Measurements from ENCODE around the gene DTNB.

Gene DTNB

DNA sequence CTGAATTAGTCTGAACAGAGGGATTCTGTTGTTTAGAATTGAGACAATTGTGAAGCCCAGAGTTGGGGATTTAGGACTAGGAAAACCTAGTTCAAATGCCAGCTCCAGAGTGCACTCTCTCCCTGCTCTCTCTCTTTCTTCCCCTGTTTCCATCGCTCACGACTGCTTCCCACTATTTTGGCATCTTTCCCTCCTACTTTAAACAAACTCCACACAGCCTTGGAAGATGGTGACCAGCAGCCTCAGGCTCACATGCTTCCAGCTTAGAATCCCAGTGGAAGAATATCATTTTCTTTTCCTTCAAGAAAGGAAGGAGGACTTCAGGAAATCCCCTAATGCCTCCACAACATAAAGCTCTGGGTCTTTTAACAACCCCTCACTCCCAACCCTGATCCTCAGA is 325.5 kb downstream of the DTNB start:
- no peak for DNase-seq (ENCODE audit: low read depth in 2 of 2, low spot score in 1 of 2)

- no peak for DNase-seq (ENCODE audit: low read depth in 2 of 2, low spot score in 1 of 2)
Observed at GRCh38 chr2:25347205-25347815, 326.1 kb downstream of the DTNB start.

DNA sequence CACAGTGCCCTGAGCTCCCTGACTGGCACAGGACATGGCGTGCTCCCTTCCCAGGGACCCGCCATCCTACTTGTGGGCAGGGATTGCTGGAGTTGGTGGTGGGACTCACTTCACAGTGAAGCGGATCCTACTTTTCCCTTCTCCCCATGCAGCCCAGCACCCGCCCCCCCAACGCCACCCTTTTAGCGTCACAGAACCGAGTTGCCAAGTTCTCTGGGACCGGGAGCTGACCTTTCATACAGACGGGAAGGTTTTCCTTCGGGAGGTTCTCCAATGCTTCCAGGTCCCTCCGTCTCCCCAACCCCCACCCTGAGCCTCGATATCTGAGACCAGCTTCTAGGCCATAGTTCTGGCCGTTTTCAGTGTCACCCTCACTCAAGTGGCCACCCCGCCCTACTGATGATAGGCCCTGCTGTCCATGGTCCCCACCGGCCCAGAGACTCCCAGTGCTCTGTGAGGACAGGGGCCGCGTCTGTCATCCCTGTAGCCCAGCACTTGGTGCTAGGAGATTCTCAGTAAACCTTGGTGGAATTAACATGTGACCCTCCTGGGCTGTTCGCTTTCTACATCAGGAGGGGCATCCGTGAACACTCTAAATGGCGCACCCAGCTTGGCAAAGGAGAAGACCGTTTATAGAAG is 330.1 kb downstream of the DTNB start:
- no peak for DNase-seq (ENCODE audit: low read depth in 2 of 2, low spot score in 1 of 2)

DNA sequence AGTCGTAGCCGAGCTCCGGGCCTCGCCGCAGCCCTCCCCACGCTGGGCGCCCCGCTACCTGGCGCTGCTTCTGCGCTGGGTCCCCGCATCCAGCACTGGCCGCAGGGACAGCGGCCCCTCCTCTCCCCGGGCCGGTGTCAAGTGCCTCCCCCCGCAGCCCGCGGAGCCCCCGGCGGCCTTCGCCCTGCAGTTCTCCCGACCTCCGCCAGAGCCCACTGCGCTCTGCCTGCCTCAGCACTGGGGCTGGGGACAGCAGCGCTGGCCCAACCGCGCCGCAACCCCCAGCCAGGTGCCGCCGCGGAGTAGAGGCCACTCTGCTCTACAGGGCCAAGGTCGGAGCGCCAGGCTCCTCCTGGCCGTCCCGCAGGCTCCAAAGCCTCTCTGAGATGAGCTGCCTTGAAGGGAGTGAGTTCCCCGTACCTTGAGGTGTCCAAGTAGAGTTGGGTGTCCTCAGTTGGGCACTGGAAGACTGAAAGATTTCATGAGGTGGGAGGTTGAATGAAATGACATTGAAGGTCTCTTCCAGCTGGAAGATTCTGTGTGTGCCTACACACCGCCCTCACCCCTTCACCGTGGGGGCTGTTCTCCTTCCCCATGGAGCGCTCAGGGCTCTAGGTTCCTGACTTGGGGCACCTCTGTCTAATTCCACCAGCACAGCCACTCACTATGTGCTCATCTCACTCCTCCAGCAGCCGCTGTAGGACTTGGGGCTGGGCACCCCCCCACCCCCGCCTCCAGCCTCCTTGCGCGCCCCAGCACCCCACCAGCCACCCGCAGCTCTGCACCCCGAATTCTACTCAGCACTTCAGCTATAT is 330.8 kb downstream of the DTNB start:
- peak in 1 of 2 donors; percentile 62 for DNase-seq (ENCODE audit: low read depth in 2 of 2, low spot score in 1 of 2)

DNA sequence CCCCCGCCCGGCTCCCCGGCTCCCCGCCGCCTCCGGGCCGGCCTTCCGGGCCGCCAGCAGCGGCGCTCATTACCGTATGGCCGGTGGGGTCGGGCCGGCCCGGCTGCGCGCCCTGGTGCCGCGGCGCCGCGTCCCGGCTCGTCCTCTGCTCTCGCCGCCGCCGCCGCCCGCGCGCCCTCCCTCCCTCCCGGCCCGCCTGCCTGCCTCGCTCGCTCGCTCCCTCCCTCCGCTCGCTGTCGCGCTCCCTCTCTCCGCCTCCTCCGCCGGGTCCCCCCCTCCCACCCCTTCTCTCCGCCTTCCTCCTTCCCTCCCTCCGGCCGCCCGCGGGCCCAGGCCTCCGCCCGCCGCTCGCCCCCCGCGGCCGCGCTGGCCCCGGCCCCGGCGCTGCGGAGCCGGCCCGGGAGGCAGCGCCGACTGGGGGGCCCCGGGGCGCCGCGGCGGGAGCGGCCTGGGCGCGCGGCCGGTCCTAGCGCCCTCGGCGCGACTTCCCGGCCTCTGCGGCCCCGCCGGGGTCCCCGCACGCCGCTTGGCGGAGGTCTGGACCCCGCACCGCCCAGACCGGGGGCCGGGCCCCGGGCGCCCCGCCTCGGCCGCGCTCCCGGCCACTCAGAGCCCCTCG is 331.5 kb downstream of the DTNB start, which contains the start of gene DNMT3A:
Gene DNMT3A (minus strand): TSS at position 173 of the 619 bp plus-strand sequence. CDS start 27,941 bp downstream, outside the sequence.
- DNase-seq (ENCODE audit: low read depth in 2 of 2, low spot score in 1 of 2), result peak in 1 of 2 donors; percentile 52

DNA sequence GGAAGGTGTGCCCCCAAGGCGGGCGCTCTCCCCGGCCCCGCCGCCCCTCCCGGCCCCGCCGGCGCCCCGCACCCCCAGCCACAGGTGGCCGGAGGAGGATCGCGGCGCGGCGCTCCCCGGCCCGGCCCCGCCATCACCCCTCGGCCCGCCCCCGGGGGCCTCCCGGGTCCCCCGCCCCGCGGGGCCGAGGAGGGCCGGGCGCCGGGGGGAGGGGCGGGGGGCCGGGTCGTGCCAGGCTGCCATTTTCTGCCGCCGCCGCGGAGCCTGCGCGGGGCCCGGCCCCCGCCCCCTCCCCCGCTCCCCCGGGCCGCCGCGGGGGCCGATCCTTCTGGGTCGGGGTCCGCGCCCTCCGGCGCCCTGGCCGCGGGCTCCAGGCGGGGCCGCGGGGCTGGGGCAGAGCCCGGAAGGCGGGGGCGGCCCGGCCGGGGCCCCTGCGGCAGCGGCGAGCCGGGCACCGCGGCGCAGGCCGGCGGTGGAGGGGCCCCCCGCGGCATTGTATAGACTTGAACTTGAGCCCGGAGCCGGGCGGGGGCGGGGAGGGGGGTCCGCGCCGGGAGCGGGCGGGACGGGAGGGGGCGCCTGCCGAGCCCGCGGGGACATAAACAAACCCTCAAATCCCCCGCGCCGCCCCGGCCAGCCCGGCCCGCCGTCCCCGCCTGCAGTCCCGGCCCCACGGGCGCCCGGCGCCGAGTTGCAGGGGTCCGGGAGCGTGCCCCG is 332.2 kb downstream of the DTNB start:
- DNase-seq (ENCODE audit: low read depth in 2 of 2, low spot score in 1 of 2), result no peak

DNA sequence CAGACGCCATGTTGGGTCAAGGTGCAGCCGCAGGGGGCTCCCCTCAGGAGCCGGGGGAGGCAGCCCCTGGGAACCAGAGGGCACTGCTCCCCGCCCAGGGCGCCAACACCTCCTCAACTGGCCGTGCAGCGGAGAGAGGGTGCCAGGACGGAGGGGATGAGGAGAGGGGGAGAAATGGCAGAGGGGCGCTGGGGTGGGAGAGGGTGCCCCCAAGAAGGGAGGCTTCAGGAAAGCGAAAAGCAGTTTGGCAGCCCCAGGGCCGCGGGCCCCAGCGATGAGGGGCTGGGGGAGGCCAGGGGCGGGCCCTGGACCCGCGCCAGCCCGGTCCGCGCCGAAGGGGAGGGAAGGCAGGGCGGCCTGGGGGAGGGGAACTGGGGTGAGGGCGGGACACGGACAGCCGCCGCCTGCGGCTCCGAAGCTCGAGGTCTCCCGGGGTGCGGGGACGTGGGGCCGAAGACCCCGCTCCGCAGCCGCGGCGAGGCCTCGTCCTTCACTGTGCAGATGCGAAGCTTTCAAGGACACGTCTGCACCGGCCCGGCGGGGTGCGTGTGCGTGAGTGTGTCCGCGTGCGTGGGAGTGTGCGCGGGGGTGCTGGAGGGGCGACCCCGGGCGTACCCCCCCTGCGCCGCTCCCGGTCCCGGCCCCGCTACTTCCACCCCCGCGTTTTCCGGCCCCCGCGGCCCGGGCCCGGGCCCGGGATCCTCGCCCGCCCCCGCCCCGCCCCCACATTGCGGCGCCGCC is 333.0 kb downstream of the DTNB start:
- no peak for DNase-seq (ENCODE audit: low read depth in 2 of 2, low spot score in 1 of 2)

GRCh38 chr2:25339791-25340180 is 333.6 kb downstream of the DTNB start:
- DNase-seq (ENCODE audit: low read depth in 2 of 2, low spot score in 1 of 2), result no peak

DNA sequence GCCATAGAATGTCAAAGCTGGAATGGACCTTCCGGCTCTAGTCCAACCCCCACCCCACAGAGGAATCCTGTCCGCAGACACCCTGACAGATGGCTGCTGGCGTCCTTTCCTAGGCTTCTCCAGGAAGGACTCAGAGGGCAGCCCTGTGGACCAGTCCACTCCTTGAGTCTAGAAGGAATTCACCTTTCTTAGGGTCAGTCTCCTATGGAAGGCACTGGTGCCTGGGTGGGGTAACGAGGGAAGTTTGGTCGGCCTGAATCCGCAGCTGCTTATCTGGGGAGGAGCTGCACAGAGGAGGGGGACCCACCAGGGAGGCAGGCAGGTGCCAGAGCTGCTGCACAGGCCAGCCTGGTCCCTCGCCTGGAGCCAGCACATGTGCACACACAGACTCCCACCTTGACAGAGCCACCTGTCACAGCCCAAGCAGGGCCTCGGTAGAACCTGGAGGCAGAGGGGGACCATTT is 334.1 kb downstream of the DTNB start:
- DNase-seq (ENCODE audit: low read depth in 2 of 2, low spot score in 1 of 2), result no peak

- DNase-seq (ENCODE audit: low read depth in 2 of 2, low spot score in 1 of 2), result no peak
Observed at GRCh38 chr2:25338401-25338800, 335.0 kb downstream of the DTNB start.

DNA sequence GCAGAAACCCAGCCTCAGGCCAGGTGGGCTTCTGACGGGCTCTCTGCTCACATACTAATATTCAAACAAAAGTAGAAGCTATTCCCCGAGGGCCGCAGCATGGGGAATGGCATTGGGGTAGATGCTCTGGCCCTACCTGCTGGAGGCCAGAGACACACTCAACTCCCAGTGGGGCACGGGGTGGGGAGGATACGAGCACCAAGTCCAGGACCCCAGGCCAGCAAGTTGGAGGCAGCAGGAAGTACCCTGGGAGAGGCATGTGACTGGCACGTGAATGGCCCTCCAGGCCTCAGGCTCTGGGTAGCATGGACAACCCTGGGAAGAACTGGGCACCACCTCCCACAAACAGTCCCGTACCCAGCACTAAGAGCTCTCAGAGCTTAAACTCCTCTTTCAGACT is 335.5 kb downstream of the DTNB start:
- no peak for DNase-seq (ENCODE audit: low read depth in 2 of 2, low spot score in 1 of 2)

DNA sequence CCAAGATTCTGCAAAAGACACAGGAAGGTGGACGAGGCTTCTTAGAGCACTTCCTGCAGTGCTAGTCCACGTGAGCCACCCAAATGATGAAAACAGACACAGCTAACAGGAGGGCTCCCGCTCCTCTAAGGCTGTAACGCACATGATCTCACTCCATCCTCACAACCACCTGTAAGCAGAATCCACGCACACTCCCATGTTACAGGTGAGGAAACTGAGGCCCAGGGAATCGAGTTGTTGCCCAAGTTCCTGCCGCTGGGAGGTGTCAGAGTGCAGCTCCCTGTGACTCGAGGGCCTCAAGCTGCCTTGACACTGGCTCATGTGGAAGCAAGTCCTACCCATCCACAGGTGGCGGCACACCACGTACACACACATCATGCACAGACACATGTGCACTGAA is 336.1 kb downstream of the DTNB start:
- DNase-seq (ENCODE audit: low read depth in 2 of 2, low spot score in 1 of 2), result no peak

DNA sequence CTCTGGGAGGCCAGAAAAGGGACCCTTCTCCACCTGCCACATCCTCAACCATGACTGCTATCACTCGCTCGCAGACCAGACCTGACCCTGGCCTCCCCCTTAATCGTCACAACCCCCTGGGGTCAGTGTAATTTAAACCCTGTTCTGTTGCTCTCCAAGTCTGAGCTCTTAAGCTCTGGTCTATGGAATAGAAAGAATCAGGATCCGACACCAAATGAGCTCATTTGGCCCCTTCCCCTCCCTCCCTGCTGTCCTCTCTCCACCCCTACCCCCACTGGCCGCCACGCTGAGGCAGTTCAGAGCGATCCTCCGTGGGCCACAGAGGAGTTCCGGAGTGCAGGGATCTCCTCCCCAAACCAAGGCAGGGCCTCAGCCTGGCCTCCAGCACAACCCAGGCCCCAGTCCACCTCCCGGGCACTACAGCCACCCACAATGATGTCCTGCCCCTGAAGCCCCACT is 337.0 kb downstream of the DTNB start:
- no peak for DNase-seq (ENCODE audit: low read depth in 2 of 2, low spot score in 1 of 2)

DNA sequence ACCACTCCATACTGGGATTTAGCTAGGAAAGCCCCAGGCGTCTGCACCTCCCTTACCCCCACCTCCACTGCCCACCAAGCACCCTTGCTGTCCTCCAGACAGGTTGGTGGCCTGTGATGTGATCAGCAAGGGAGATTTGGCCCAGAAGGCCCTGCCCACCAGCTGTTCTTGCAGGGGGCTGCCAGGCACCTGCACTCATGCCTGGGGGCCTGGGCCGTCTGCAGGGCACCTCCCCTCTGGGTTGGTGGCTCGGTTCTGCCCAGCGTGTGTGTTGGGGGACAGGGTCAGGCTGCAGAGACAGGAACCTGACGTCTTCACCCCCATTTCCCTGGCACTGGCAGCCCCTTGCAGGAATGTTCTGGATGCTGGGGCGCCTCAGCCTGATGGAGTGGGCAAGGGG is 337.4 kb downstream of the DTNB start:
- no peak for DNase-seq (ENCODE audit: low read depth in 2 of 2, low spot score in 1 of 2)

GRCh38 chr2:25335204-25335603 is 338.2 kb downstream of the DTNB start:
- DNase-seq (ENCODE audit: low read depth in 2 of 2, low spot score in 1 of 2), result no peak

DNA sequence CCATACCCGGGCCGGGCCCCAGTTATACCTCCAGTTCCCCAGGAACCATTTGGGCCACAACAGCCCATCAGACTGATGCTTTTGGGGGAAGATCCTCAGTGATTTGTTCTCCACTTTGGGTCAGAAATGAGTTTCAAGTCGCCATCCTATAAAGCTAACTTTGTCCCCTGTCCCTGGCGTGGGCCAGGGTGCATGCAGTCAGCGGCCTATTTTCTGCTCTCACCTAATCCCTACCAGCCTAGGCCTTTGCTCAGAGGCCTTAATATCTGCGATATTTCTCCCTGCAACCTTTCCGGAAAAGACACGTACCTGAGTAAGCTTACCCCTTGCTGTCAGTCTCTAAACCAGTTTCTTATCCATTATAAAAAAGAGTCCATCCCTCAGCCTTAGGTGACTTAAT is 338.9 kb downstream of the DTNB start:
- DNase-seq (ENCODE audit: low read depth in 2 of 2, low spot score in 1 of 2), result no peak

DNA sequence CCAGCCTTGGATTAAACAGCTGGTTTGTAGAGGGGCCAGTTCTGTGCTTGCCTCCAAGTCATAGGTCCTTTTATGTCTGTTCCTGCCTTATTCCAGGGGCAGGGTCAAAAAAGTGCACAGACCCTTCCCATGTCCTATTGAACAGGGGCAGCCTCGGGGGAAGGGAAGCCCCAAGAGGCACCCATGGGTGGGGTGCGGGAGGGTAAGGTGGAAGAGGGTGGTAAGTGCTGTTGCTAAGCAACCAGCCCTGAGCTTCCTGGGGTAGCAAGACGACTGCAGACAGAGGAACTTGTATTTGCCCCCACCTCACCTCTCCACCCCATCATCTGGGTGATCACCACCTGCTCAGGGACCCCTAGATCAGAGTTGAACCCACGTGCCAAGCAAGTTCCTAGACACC is 339.4 kb downstream of the DTNB start:
- DNase-seq (ENCODE audit: low read depth in 2 of 2, low spot score in 1 of 2), result no peak

DNA sequence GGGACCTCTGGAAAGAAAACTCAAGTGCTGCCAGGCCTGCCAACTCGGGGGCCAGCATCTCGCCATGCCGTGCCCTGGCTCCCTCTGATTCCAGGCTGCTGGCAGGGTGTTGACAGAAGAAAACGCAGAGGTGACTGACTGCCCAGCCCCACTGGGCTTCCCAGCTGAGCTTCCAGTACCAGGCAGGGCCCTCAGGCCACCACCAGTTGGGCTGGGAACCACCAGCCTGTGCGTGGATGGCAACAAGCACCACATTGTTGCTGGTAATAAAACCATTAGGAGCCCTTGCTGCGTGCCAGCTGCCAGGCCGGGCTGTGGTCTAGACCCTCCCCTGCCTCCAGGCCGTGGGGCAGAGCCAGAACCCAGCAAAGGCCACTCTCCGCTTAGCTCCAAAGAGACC is 340.8 kb downstream of the DTNB start:
- no peak for DNase-seq (ENCODE audit: low read depth in 2 of 2, low spot score in 1 of 2)

DNA sequence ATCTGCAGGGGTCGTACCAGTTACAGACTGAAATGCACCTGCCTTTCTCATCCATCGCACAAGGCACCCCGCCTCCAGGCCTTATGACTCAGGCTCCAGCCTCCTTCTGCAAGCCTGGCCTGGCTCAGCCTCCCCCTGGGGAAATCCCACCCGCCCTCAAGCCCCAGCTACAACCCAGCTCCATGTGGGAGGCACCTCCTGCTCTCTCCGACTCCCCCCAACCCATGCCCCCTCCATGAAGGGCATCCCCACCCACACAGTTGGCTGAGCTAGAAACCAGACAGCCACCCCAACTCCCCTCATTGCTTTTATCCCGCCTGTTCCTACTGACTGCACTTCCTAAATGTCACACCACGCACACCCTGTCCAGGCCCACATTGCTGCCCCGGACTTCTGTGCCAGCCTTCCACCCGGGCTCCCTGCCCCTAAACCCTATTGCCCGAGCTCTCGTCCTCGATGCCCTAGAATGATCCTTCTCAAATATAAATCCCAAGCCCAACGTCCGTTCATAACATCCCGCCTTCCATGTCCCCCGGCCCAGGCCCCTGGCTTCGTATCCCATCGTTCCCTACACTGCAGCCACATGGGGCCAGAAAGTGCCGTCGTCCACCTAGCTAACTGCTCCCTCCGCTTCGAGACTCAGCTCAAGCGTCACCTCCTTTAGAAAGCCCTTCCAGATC is 341.6 kb downstream of the DTNB start:
- DNase-seq (ENCODE audit: low read depth in 2 of 2, low spot score in 1 of 2), result peak; percentile 56 to 76

DNA sequence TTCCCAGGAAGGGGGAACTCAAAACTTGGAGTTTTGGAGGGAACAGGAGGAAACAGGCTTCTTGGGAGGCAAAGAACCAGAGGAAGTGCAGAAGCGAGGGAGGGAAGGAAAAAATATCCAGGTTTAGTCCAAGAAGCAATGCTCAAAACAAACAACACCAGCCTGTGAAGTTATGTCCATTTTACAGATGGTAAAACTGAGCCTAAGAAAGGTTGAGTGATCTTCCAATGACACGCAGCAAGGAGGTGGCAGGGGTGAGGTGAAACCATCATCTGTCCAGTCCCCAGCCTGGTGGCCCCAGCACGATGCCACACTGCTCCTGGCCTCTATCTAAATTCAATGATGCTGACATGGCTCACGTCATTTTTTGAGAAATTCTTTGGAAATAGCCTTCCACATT is 342.4 kb downstream of the DTNB start:
- no peak for DNase-seq (ENCODE audit: low read depth in 2 of 2, low spot score in 1 of 2)
